Measurements from ENCODE around the gene AKAP12. TPM values are rescaled to one million over a fixed set of nuclear protein-coding genes. Genes with fewer than 3 reads are reported as not detected.

AKAP12 gene
- total and polyA plus RNA-seq, 5 donors from 2014 or later = 0.30 TPM; not detected in 4

GRCh38 chr6:151389618-151390275, 150.0 kb downstream of the AKAP12 start:
- ATAC-seq (ENCODE audit: low read depth in 2 of 2) = peak; percentile 59 to 62
- DNase-seq = peak in 1 of 3 donors; percentile 25
- Mint-ChIP-seq H3K36me3 (no peaks in the 10 kb centered on the region), H3K27ac (peak overlapping the region; percentile 94 to 98 (median 94)), H3K4me1 (peaks cover 21 to 71% (median 50%) of the 10 kb centered on the region in 4 donors), H3K27me3 (peaks cover 11% of the 10 kb centered on the region), H3K9me3 (no peaks in the 10 kb centered on the region), H3K4me3 (peak overlapping the region; percentile 90 to 98 (median 95))
- Histone ChIP-seq H3K4me1 (ENCODE audit: control insufficient read depth, insufficient read depth, low read length, poor library complexity, severe bottlenecking) (peaks cover 72% of the 10 kb centered on the region), H3K27ac (ENCODE audit: insufficient read depth, low read length, poor library complexity, severe bottlenecking) (peak overlapping the region; percentile 97), H3K9me3 (ENCODE audit: control insufficient read depth in 2 of 2, low read length in 2 of 2) (no peaks in the 10 kb centered on the region), H3K27me3 (ENCODE audit: control insufficient read depth, insufficient read depth, low read length) (no peaks in the 10 kb centered on the region), H3K36me3 (ENCODE audit: control insufficient read depth, insufficient read depth, low read length) (no peaks in the 10 kb centered on the region), H3K4me3 (ENCODE audit: low read depth, low read length) (peak overlapping the region; percentile 95)

GRCh38 chr6:151390276-151390850, 150.6 kb downstream of the AKAP12 start:
- peak overlapping the region; percentile 97 for H3K27ac ChIP-seq (ENCODE audit: insufficient read depth, low read length, poor library complexity, severe bottlenecking)
- DNase-seq = peak; percentile 95 to 99 (median 98)
- no peaks in the 10 kb centered on the region for H3K27me3 ChIP-seq (ENCODE audit: control insufficient read depth, insufficient read depth, low read length)
- peak; percentile 82 to 85 for ATAC-seq (ENCODE audit: low read depth in 2 of 2)
- H3K27ac Mint-ChIP-seq = peak overlapping the region; percentile 63 to 94 (median 73)
- H3K4me3 Mint-ChIP-seq = peak overlapping the region; percentile 80 to 97 (median 89)
- peaks cover 18 to 71% (median 50%) of the 10 kb centered on the region in 4 donors for H3K4me1 Mint-ChIP-seq
- H3K4me3 ChIP-seq (ENCODE audit: low read depth, low read length) = no peak overlapping the region
- H3K4me1 ChIP-seq (ENCODE audit: control insufficient read depth, insufficient read depth, low read length, poor library complexity, severe bottlenecking) = peaks cover 72% of the 10 kb centered on the region
- H3K9me3 Mint-ChIP-seq = no peaks in the 10 kb centered on the region
- H3K36me3 ChIP-seq (ENCODE audit: control insufficient read depth, insufficient read depth, low read length) = no peaks in the 10 kb centered on the region
- H3K36me3 Mint-ChIP-seq = peaks cover 2% of the 10 kb centered on the region
- H3K27me3 Mint-ChIP-seq = peaks cover 11% of the 10 kb centered on the region
- H3K9me3 ChIP-seq (ENCODE audit: control insufficient read depth in 2 of 2, low read length in 2 of 2) = no peaks in the 10 kb centered on the region

- Histone ChIP-seq H3K9me3 (ENCODE audit: control insufficient read depth in 2 of 2, low read length in 2 of 2) (no peaks in the 10 kb centered on the region), H3K4me1 (ENCODE audit: control insufficient read depth, insufficient read depth, low read length, poor library complexity, severe bottlenecking) (peaks cover 72% of the 10 kb centered on the region), H3K27ac (ENCODE audit: insufficient read depth, low read length, poor library complexity, severe bottlenecking) (peak overlapping the region; percentile 97), H3K27me3 (ENCODE audit: control insufficient read depth, insufficient read depth, low read length) (no peaks in the 10 kb centered on the region), H3K36me3 (ENCODE audit: control insufficient read depth, insufficient read depth, low read length) (no peaks in the 10 kb centered on the region), H3K4me3 (ENCODE audit: low read depth, low read length) (no peak overlapping the region)
- DNase-seq = peak; percentile 79 to 88 (median 87)
- no peak overlapping the region for H3K27ac Mint-ChIP-seq
- peak in 1 of 2 donors; percentile 4 for ATAC-seq (ENCODE audit: low read depth in 2 of 2)
- peaks cover 11% of the 10 kb centered on the region for H3K27me3 Mint-ChIP-seq
- peak overlapping the region; percentile 95 to 97 (median 96) for H3K4me3 Mint-ChIP-seq
- H3K4me1 Mint-ChIP-seq = peaks cover 18 to 71% (median 48%) of the 10 kb centered on the region in 4 donors
- peaks cover 4% of the 10 kb centered on the region for H3K36me3 Mint-ChIP-seq
- H3K9me3 Mint-ChIP-seq = no peaks in the 10 kb centered on the region
These were observed 151.2 kb downstream of the AKAP12 start for GRCh38 chr6:151390851-151391470.

GRCh38 chr6:151391471-151392413, 152.0 kb downstream of the AKAP12 start, which contains the start of gene ZBTB2:
Gene ZBTB2 (minus strand): TSS chr6:151391559. CDS start chr6:151373637, 17,922 bp downstream.
- Histone ChIP-seq H3K9me3 (ENCODE audit: control insufficient read depth in 2 of 2, low read length in 2 of 2) (no peaks in the 10 kb centered on the region), H3K4me1 (ENCODE audit: control insufficient read depth, insufficient read depth, low read length, poor library complexity, severe bottlenecking) (peaks cover 76% of the 10 kb centered on the region), H3K36me3 (ENCODE audit: control insufficient read depth, insufficient read depth, low read length) (no peaks in the 10 kb centered on the region), H3K4me3 (ENCODE audit: low read depth, low read length) (peak within 1 kb of the TSS; percentile 92), H3K27ac (ENCODE audit: insufficient read depth, low read length, poor library complexity, severe bottlenecking) (peak within 1 kb of the TSS; percentile 97), H3K27me3 (ENCODE audit: control insufficient read depth, insufficient read depth, low read length) (no peaks in the 10 kb centered on the region)
- ATAC-seq (ENCODE audit: low read depth in 2 of 2) (peak; percentile 4 to 8), DNase-seq (peak; percentile 71 to 77 (median 74))
- Mint-ChIP-seq H3K27me3 (peaks cover 11% of the 10 kb centered on the region), H3K27ac (peak within 1 kb of the TSS; percentile 95 to 97 (median 97)), H3K4me3 (peak within 1 kb of the TSS; percentile 96 to 97 (median 96)), H3K4me1 (peaks cover 24 to 74% (median 52%) of the 10 kb centered on the region in 4 donors), H3K9me3 (no peaks in the 10 kb centered on the region), H3K36me3 (peaks cover 4% of the 10 kb centered on the region)

GRCh38 chr6:151392427-151392826, 152.7 kb downstream of the AKAP12 start:
- ATAC-seq (ENCODE audit: low read depth in 2 of 2) (no peak), DNase-seq (no peak)
- Histone ChIP-seq H3K36me3 (ENCODE audit: control insufficient read depth, insufficient read depth, low read length) (no peaks in the 10 kb centered on the region), H3K4me1 (ENCODE audit: control insufficient read depth, insufficient read depth, low read length, poor library complexity, severe bottlenecking) (peaks cover 75% of the 10 kb centered on the region), H3K9me3 (ENCODE audit: control insufficient read depth in 2 of 2, low read length in 2 of 2) (no peaks in the 10 kb centered on the region), H3K27ac (ENCODE audit: insufficient read depth, low read length, poor library complexity, severe bottlenecking) (peak overlapping the region; percentile 97), H3K4me3 (ENCODE audit: low read depth, low read length) (peak overlapping the region; percentile 92), H3K27me3 (ENCODE audit: control insufficient read depth, insufficient read depth, low read length) (no peaks in the 10 kb centered on the region)
- H3K27me3 Mint-ChIP-seq = peaks cover 11% of the 10 kb centered on the region
- peaks cover 28 to 72% (median 54%) of the 10 kb centered on the region in 4 donors for H3K4me1 Mint-ChIP-seq
- H3K9me3 Mint-ChIP-seq = no peaks in the 10 kb centered on the region
- peaks cover 4% of the 10 kb centered on the region for H3K36me3 Mint-ChIP-seq
- H3K27ac Mint-ChIP-seq = peak overlapping the region; percentile 95 to 97 (median 97)
- peak overlapping the region; percentile 93 to 96 (median 96) for H3K4me3 Mint-ChIP-seq

- H3K4me3 Mint-ChIP-seq = peak overlapping the region; percentile 93 to 96 (median 96)
- H3K27me3 ChIP-seq (ENCODE audit: control insufficient read depth, insufficient read depth, low read length) = no peaks in the 10 kb centered on the region
- H3K4me1 Mint-ChIP-seq = peaks cover 30 to 79% (median 60%) of the 10 kb centered on the region in 4 donors
- H3K9me3 Mint-ChIP-seq = no peaks in the 10 kb centered on the region
- peak overlapping the region; percentile 92 for H3K4me3 ChIP-seq (ENCODE audit: low read depth, low read length)
- ATAC-seq (ENCODE audit: low read depth in 2 of 2) (no peak), DNase-seq (no peak)
- H3K27ac Mint-ChIP-seq = peak overlapping the region; percentile 68 to 97 (median 95)
- peaks cover 11% of the 10 kb centered on the region for H3K27me3 Mint-ChIP-seq
- H3K9me3 ChIP-seq (ENCODE audit: control insufficient read depth in 2 of 2, low read length in 2 of 2) = no peaks in the 10 kb centered on the region
- H3K36me3 Mint-ChIP-seq = peaks cover 8% of the 10 kb centered on the region
- H3K27ac ChIP-seq (ENCODE audit: insufficient read depth, low read length, poor library complexity, severe bottlenecking) = peak overlapping the region; percentile 97
- H3K36me3 ChIP-seq (ENCODE audit: control insufficient read depth, insufficient read depth, low read length) = no peaks in the 10 kb centered on the region
- peaks cover 73% of the 10 kb centered on the region for H3K4me1 ChIP-seq (ENCODE audit: control insufficient read depth, insufficient read depth, low read length, poor library complexity, severe bottlenecking)
These were observed 153.6 kb downstream of the AKAP12 start for GRCh38 chr6:151393410-151393809.

- Histone ChIP-seq H3K27me3 (ENCODE audit: control insufficient read depth, insufficient read depth, low read length) (no peaks in the 10 kb centered on the region), H3K36me3 (ENCODE audit: control insufficient read depth, insufficient read depth, low read length) (peaks cover 18% of the 10 kb centered on the region), H3K9me3 (ENCODE audit: control insufficient read depth in 2 of 2, low read length in 2 of 2) (no peaks in the 10 kb centered on the region), H3K4me3 (ENCODE audit: low read depth, low read length) (peak overlapping the region; percentile 33), H3K27ac (ENCODE audit: insufficient read depth, low read length, poor library complexity, severe bottlenecking) (no peak overlapping the region), H3K4me1 (ENCODE audit: control insufficient read depth, insufficient read depth, low read length, poor library complexity, severe bottlenecking) (peaks cover 58% of the 10 kb centered on the region)
- Mint-ChIP-seq H3K27ac (peak overlapping the region in 2 of 3 donors; percentile 25 to 65), H3K4me1 (peaks cover 18 to 85% (median 66%) of the 10 kb centered on the region in 4 donors), H3K9me3 (no peaks in the 10 kb centered on the region), H3K4me3 (peak overlapping the region in 2 of 4 donors; percentile 15 to 27), H3K27me3 (no peaks in the 10 kb centered on the region), H3K36me3 (peaks cover 19% of the 10 kb centered on the region)
- no peak for DNase-seq
- ATAC-seq (ENCODE audit: low read depth in 2 of 2) = no peak
These were observed 159.9 kb downstream of the AKAP12 start for GRCh38 chr6:151399679-151400078.

Data from CD4-positive, CD25-positive, alpha-beta regulatory T cell (primary cell).